Measurements from ENCODE around the gene DENND4C. TPM values are rescaled to one million over a fixed set of nuclear protein-coding genes. Genes with fewer than 3 reads are reported as not detected.
A peak's percentile ranks its signal among the peaks of the same experiment; 100 is the strongest.

Gene DENND4C
- total RNA-seq, 3 donors from 2014 or later: 54.7 to 93.0 (median 72.3) TPM

- Histone ChIP-seq H3K36me3 (ENCODE audit: low read depth) (no peaks in the 10 kb centered on the region), H3K4me1 (ENCODE audit: low read depth) (peaks cover 8% of the 10 kb centered on the region), H3K4me3 (no peak overlapping the region), H3K9me3 (peaks cover 6% of the 10 kb centered on the region)
- no peak for ATAC-seq
- TF ChIP-seq CTCF (IDR thresholded peaks at IDR 0.05): no peak
- intact Hi-C loops (cut with DNase I, micrococcal nuclease): no loop called here
- DNase-seq: no peak
These were observed 175.3 kb downstream of the DENND4C start for GRCh38 chr9:19405771-19406170.

- intact Hi-C loops (cut with DNase I, micrococcal nuclease): no loop called here
- TF ChIP-seq CTCF (IDR thresholded peaks at IDR 0.05): no peak
- ATAC-seq: peak; percentile 2
These were observed 177.8 kb downstream of the DENND4C start for GRCh38 chr9:19408316-19408692.

GRCh38 chr9:19408693-19409400 is 178.4 kb downstream of the DENND4C start, which contains the start of gene ACER2:
TSS of gene ACER2 (plus strand) at chr9:19409009. CDS start at chr9:19409085, 76 bp downstream.
- ATAC-seq (peak; percentile 99), DNase-seq (peak; percentile 97 to 99 (median 97))
- intact Hi-C loops (cut with DNase I, micrococcal nuclease): no loop called here
- TF ChIP-seq CTCF (IDR thresholded peaks at IDR 0.05): no peak
- H3K36me3 ChIP-seq (ENCODE audit: low read depth): no peaks in the 10 kb centered on the region
- H3K4me3 ChIP-seq: peak within 1 kb of the TSS; percentile 50
- peaks cover 8% of the 10 kb centered on the region for H3K4me1 ChIP-seq (ENCODE audit: low read depth)
- no peaks in the 10 kb centered on the region for H3K9me3 ChIP-seq

More at GRCh38 chr9:19408316-19408692, 177.8 kb downstream of the DENND4C start:
- no peak for DNase-seq
- peaks cover 2% of the 10 kb centered on the region for H3K9me3 ChIP-seq
- H3K36me3 ChIP-seq (ENCODE audit: low read depth): no peaks in the 10 kb centered on the region
- H3K4me1 ChIP-seq (ENCODE audit: low read depth): peaks cover 8% of the 10 kb centered on the region
- H3K4me3 ChIP-seq: peak overlapping the region; percentile 50

GRCh38 chr9:19409401-19410194 is 179.1 kb downstream of the DENND4C start:
- Histone ChIP-seq H3K36me3 (ENCODE audit: low read depth) (no peaks in the 10 kb centered on the region), H3K4me3 (peak overlapping the region; percentile 50), H3K4me1 (ENCODE audit: low read depth) (peaks cover 8% of the 10 kb centered on the region), H3K9me3 (no peaks in the 10 kb centered on the region)
- peak; percentile 13 for ATAC-seq
- peak; percentile 32 to 63 (median 59) for DNase-seq
- intact Hi-C loops (cut with DNase I, micrococcal nuclease): no loop called here
- no peak for TF ChIP-seq CTCF (IDR thresholded peaks at IDR 0.05)

- Histone ChIP-seq H3K4me1 (ENCODE audit: low read depth) (peaks cover 8% of the 10 kb centered on the region), H3K4me3 (no peak overlapping the region), H3K36me3 (ENCODE audit: low read depth) (no peaks in the 10 kb centered on the region), H3K9me3 (no peaks in the 10 kb centered on the region)
- no peak for TF ChIP-seq CTCF (IDR thresholded peaks at IDR 0.05)
- ATAC-seq: no peak
- DNase-seq: no peak
- intact Hi-C loops (cut with DNase I, micrococcal nuclease): no loop called here
These were observed 179.7 kb downstream of the DENND4C start for GRCh38 chr9:19410195-19410503.

All from mucosa of descending colon (tissue), 3 donors.